SW 1271 (cell line): ENCODE results near the gene MEGF6.

Experiments
- DNase-seq, 2 experiments: peaks; one replicate each; lab custom pipeline; 2025; lab: John Stamatoyannopoulos, UW

Gene MEGF6

DNA sequence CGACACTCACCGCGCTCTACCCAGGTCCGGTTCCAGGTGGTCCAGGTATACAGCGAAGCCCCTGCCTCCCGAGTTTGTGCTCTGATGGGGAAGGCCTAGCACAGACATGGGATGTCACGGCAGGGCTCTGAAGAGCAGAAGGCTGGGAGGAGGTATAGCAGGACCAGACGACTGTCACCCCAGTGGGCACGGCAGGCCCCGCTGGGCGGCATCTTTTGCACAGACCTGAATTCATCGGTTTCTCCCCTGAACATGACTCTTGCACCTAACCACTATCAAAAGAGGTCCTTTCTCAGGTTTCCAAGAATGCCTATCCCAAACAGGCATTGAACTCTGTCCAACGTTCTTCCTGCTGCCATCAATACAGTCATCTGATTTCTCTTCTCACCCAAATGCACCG lies 126.3 kb downstream of the MEGF6 start:
- DNase-seq: no peak

GRCh38 chr1:3483801-3484444 lies 127.4 kb downstream of the MEGF6 start:
- DNase-seq: no peak

DNA sequence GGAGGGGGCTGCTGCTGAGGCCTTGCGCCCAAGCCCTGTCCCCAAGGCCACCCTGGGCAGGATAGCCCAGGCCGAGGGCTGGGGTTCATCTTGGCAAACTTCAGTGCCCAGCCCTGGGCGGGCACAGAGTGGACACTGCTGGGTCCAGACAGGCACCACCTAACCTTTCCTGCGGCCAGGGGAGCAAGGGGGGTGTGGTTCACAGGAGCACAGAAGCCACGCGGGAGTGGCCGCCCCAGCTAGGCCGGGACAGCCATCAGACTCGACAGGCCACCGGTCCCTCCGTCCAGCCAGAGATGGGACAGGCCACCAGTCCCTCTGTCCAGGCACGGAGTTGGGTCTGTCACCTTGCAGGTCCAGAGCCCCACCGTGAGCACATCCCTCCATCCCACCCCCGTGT lies 127.9 kb downstream of the MEGF6 start:
- DNase-seq: no peak

DNA sequence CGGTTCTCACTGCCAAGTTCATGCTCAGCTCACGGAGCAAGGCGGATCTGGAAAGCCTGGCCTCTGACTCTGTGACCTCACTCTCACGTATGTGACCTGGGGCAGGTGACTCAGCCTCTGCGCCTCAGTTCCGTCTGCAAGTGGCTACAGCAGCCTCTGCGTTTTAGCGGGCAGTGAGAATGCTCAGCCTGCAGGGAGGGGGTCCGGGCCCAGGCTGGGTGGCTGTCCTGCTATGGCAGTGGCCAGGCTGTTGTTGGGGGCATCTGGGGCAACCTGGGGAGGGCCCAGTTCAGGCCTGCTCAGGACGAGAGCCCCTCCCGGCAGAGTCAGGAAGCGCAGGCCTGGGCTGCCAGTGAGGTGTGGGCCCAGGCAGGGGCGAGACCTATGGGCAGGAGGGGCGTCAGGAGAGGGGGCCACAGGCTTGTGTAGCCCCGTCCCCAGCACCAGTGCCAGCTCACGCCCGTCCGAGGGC lies 128.9 kb downstream of the MEGF6 start:
- no peak for DNase-seq

GRCh38 chr1:3481836-3482375 lies 129.4 kb downstream of the MEGF6 start:
- DNase-seq: no peak

- no peak for DNase-seq
Measured at GRCh38 chr1:3481046-3481445, 130.3 kb downstream of the MEGF6 start.

DNA sequence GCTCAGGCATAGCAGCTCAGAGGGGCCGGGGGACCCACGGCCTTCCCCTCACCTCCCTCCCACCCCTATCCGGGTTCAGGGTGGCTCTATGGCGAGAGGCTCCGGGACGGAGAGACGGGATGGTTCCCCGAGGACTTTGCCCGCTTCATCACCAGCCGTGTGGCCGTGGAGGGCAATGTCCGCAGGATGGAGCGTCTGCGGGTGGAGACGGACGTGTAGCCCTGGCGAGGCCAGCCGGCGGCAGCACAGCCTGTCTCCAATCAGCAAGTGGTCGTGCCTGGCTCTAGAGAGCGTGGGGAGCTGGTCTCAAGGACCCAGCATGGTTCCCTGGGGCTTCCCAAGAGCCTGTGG lies 131.0 kb downstream of the MEGF6 start:
- DNase-seq: no peak

DNA sequence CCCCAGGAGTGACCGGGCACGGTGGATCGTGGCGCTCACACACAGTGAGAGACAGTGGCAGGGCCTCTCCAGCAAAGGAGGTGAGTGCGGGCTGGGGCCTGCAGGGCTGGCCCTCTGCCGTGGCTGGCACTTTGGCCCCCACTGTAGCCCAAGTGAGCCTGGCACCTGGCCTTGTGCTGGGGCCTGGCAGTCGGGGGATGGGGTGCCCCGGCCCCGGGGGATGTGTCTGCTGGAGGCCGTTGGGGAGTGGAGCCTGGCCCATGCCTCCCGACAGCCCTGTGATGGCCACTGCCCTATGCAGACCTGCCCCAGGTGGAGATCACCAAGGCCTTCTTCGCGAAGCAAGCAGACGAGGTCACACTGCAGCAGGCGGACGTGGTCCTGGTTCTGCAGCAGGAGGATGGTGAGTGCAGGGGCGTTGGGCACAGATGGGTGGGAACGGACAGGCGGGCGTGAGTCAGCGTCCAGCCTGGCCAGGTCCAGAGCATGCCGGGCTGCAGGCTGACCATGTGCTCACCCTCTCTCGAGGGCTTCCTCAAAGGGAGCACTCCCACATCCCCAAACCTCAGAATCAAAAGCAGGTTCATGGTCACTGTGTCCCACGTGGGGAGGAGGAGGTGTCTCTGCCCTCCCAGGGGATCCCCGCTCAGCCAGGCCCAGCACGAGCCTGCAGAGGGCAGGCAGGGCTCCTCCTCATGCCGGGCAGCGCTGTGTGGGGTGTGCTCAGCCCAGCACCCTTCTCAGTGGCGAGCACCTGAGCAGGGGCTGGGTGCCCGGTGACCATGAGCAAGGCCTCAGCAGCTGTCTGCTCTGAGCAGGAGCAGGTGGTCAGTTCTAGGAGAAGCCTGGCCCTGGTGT lies 131.6 kb downstream of the MEGF6 start:
- no peak for DNase-seq

GRCh38 chr1:3478187-3478586 lies 133.1 kb downstream of the MEGF6 start:
- DNase-seq: no peak

DNA sequence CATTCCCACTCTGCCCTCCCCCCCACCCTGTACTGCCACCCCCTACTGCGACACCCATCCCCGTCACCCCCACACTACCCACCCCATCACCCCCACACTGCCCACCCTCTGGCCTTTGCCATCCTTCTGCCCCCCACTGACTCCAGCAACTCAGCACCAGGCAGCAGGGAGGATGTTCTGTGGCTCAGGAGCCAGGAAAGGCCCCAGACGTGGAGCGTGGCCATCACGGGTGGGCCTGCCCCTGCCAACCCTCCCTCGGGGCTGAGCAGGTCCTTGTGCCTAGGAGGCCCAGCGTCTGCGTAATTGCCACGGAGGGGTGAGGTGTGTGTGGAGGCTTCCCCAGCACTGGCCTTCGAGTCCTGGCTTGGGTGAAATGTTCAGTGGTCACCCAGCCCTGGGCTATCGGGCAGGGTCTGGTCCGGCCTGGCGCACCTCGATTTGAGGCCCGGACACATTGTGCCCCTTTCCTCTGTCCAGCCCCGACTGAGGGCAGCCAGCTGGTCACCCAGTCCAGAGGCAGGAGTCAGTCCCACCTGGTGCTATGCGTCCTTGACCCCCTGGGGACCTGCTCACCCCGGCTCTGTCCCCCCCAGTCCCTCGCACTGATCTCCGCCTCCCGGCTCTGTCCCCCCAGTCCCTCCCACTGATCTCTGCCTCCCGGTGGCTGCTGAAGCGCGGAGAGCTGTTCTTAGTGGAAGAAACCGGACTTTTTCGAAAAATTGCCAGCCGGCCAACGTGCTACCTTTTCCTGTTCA lies 133.9 kb downstream of the MEGF6 start:
- DNase-seq: no peak

- no peak for DNase-seq
Measured at GRCh38 chr1:3476666-3477065, 134.6 kb downstream of the MEGF6 start.

DNA sequence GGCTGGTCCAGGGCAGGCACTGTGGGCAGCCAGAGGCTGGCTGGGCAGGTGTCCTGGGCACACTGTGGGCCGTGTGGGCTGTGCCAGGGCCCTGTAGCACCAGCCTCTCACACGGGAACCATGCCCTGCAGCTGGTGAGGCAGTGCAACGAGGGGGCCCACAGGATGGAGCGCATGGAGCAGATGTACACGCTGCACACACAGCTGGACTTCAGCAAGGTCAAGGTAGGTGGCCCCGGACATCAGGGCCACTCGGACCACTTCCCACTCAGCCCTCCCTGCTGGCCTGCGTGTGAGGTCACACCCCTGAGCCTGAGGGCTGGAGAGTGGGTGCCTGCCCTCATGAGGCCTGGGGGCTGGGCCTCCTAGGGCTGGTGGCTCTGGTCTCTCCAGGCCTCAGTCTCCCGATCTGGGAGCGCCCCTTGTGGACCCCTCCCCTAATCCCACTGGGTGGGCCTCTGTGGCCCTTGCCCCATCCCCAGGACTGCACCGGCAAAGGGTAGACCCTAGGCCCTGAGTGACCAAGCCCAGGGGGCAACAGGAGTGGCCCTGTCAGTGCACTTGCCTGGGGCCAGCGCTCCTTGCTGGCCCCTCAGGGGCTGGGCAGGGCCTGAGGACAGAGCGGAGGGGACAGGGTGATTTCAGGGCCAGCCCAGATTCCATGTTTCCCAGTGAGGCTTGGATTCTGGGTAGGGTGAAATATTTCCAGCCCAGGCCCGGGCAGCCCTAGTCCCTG lies 135.3 kb downstream of the MEGF6 start:
- DNase-seq: no peak

- DNase-seq: no peak
Measured at GRCh38 chr1:3474421-3474820, 136.9 kb downstream of the MEGF6 start.

DNA sequence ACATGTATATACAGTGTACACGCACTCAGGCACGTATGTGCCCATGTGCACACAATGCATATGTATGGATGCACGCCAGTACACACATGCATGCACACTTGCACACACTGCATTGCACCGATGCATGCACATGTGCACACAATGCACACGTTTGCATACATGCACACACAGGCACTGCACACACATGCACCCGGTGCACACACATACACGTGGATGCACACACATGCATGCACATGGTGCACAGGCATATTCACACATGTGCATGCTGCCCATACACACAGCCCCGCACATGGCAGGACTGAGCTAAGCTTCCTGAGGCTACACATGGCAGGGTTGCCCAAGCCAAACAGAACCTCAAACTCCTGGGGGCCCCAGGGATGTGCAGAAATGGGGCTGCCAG lies 137.3 kb downstream of the MEGF6 start:
- no peak for DNase-seq

- DNase-seq: no peak
Measured at GRCh38 chr1:3473381-3473844, 137.9 kb downstream of the MEGF6 start.

DNA sequence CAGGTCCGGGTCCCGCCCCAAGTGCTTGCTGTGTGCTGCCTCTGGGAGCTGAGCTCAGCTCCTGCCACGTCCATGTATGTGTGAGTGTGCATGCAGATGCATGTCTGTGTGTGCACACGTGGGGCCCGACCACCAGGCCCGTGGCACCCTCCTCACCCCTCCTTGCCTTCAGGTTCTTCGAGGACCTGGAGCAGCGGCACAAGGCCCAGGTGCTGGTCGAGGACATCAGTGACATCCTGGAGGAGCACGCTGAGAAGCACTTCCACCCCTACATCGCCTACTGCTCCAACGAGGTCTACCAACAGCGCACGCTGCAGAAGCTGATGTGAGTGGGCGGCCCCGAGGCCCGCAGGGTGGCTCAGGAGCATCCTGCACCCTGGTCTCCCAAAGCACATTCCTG lies 138.4 kb downstream of the MEGF6 start:
- DNase-seq: no peak

DNA sequence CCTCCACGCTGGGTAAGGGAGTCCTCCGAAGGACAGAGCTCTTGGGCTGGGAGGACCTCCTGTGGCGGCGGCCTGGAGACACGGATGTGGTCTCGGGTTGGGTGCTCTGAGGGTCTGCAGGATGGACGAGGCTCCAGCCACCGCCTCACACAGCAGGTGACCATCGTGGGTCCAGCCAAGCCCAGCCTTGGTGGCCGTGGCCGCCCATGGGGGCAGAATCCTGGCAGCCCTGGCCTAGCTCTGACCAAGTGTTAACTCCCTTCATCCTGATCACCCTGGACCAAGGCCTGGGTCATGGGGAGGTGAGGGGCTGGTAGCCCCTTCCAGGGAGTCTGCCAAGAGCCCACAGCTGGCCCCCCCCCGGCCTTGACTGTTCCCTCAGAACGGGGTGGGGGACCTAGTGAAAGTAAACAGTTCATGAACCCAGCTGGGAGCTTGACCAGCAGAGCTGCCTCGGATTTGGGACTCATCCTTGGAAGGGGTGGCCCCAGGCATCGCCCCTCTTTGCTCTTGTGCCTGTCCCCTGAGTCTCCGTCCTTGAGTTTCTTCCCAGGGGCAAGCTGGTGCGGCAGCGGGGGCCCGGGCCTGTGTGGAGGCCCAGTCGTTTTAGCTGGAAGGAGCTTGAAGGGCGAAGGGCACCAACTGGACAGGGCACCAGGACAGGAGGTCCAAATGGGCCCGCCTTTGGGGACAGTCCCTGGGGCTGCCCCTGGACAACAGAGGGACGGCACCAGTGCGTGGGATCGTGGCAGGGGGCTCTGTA lies 139.0 kb downstream of the MEGF6 start:
- no peak for DNase-seq

DNA sequence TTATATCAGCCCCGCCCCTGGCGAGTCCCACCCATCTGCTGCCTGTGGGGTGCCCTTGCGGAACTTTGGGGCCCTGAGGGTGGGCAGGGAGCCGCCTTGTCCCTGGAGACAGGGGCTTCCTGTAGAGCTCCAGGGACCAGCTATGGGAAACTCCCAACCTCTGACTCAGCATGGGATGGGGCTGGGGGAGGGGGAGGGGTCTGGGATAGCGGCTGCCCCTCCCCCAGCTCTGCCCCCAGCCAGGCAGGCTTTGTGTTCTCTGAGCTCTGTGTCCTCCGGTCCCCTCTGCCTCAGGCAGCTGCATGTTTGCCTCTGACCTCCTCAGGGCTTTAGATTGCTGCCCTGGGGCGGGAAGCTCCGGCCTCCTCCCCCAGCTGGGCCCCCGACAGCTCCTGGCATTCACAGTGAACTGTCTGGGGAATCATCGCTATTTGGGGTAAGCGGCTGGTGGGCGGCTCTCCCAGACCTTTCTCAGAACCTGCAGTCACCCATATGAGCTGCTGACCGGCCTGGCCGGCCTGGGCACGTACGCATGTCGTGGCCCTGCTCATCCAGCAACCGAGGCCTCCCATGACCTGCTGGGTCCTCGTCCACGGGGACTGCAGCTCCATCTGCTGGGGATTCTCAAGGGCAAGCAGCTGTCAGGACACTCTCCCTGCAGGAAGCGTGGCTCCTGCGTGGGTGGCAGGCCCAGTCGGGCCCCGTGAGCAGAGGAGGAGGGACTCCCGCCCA lies 139.8 kb downstream of the MEGF6 start:
- no peak for DNase-seq

GRCh38 chr1:3470650-3471355 lies 140.5 kb downstream of the MEGF6 start:
- DNase-seq: no peak
